ENCODE data around the gene PIMREG.

PIMREG gene

GRCh38 chr17:6427279-6427781 is 16.9 kb upstream of the PIMREG start:
- TF ChIP-seq CTCF (IDR thresholded peaks at IDR 0.05) (peak; percentile 13), ZFX (IDR thresholded peaks at IDR 0.05; ENCODE audit: borderline replicate concordance) (no peak)
- no peak overlapping the region for H3K27ac ChIP-seq

DNA sequence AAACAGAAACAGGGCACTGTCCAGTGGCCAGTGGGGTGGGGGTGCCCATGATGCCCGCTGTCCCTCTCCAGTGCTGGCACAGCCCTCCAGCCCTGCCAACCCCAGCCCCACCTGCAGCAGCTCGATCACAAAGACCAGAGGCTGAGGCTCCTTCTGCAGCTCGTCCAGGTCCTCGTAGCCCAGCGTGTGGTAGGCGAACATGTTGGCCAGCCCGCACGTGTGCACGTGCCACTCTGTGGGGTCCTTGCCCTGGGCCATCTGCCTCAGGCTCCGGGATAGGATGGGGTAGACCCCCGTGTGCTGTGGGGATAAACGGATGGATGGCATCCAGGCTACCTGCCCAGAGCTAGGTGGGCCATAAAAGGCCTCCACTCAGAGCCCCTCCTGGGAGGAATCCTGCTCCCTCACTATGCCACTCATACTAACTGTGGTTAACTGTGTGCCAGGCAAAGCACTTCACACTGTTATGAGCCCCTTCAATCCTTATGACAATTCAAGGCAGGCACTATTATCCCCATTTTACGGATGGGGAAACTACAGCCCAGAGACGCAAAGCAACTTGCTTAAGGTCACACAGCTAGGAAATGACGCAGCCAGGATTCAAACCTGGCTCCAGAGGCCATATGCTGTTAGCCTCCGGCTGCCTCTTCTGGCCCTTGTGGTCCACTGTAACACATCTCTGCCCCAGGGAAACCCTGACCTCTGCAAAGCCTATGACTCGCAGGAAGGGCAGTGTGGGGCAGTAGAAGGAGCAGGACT is 15.9 kb upstream of the PIMREG start:
- no peak for TF ChIP-seq ZFX (IDR thresholded peaks at IDR 0.05; ENCODE audit: borderline replicate concordance)
- TF ChIP-seq CTCF (IDR thresholded peaks at IDR 0.05), result no peak

DNA sequence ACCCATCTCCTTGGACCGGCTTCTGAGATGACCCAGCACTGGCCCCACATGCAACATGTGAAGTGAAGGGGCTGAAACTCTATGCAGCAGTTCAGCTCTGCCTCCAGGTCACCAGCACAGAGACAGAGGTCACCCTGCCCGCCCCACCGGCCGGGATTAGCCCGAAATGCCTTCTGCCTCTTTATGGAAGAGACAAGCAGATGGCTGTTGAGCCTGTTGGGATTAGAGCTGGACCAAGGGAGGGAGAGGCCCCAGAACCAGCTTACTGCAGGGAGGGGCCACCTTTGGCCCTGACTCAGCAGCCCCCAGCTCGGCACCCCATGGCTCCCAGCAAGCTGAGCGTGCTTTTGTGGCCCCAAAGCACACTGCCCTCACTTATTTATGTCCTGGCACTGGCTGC is 15.0 kb upstream of the PIMREG start:
- H3K27ac ChIP-seq, result no peak overlapping the region
- TF ChIP-seq CTCF (IDR thresholded peaks at IDR 0.05) (no peak), ZFX (IDR thresholded peaks at IDR 0.05; ENCODE audit: borderline replicate concordance) (no peak)

More for the DNA sequence above, 15.9 kb upstream of the PIMREG start:
- no peak overlapping the region for H3K27ac ChIP-seq

DNA sequence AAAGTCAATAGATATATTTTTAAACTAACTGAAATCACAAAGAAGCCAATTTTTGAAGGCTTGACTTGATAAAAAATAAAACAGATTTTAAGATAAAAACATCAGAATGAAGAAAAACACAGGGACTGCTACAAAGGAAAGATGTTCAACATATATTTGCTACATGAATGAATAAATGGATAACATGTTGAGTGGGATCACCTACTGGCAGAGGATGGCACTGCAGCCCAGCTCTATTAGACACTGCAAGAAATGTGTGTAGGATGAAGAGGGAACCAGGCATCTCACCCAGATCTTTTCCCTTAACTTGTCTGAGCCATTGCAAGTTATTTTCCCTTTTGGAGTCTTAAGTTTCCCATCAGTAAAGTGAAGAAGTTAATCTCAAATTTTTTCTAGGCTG is 13.5 kb upstream of the PIMREG start:
- H3K27ac ChIP-seq, result no peak overlapping the region
- TF ChIP-seq ZFX (IDR thresholded peaks at IDR 0.05; ENCODE audit: borderline replicate concordance) (no peak), CTCF (IDR thresholded peaks at IDR 0.05) (peak; percentile 37)

GRCh38 chr17:6435051-6435450 is 9.2 kb upstream of the PIMREG start, which contains the start of gene AIPL1:
Gene AIPL1, minus strand, starts transcription at chr17:6435121. Its CDS starts 17 bp downstream, at chr17:6435104.
- TF ChIP-seq ZFX (IDR thresholded peaks at IDR 0.05; ENCODE audit: borderline replicate concordance), result no peak
- TF ChIP-seq CTCF (IDR thresholded peaks at IDR 0.05), result no peak
- no peak within 1 kb of the TSS for H3K27ac ChIP-seq

- TF ChIP-seq CTCF (IDR thresholded peaks at IDR 0.05) (peak; percentile 78), ZFX (IDR thresholded peaks at IDR 0.05; ENCODE audit: borderline replicate concordance) (no peak)
- no peak overlapping the region for H3K27ac ChIP-seq
Measured at GRCh38 chr17:6435968-6436367, 8.3 kb upstream of the PIMREG start.

GRCh38 chr17:6437466-6437865 is 6.8 kb upstream of the PIMREG start:
- TF ChIP-seq CTCF (IDR thresholded peaks at IDR 0.05) (no peak), ZFX (IDR thresholded peaks at IDR 0.05; ENCODE audit: borderline replicate concordance) (no peak)
- H3K27ac ChIP-seq, result no peak overlapping the region

Measured in 22Rv1 (cell line).